Parathyroid adenoma (tissue), 2 donors: ENCODE measurements around the gene SAPCD2.

Experiments used
- H2AFZ ChIP-seq: fragments of 300-600 bp; sonication (generic); one replicate; pipeline ENCODE4 v1.7.0; 2017; ENCODE audit warnings: antibody characterized with exemption, mild to moderate bottlenecking
- H3K27ac ChIP-seq: fragments of 300-600 bp; sonication (generic); one replicate; pipeline ENCODE4 v1.7.0; 2017
- H3K27me3 ChIP-seq: fragments of 300-600 bp; sonication (generic); one replicate; pipeline ENCODE4 v1.7.0; 2017; ENCODE audit warnings: low read length; ENCODE audit not compliant: control insufficient read depth, insufficient read depth
- H3K36me3 ChIP-seq: fragments of 300-600 bp; sonication (generic); one replicate; pipeline ENCODE4 v1.7.0; 2017; ENCODE audit warnings: low read length; ENCODE audit not compliant: control insufficient read depth, insufficient read depth
- H3K4me1 ChIP-seq: fragments of 300-600 bp; sonication (generic); one replicate; pipeline ENCODE4 v1.7.0; 2017; ENCODE audit warnings: control low read depth
- H3K4me2 ChIP-seq: fragments of 300-600 bp; sonication (generic); one replicate; pipeline ENCODE4 v1.7.0; 2017; ENCODE audit warnings: low read length
- H3K4me3 ChIP-seq: fragments of 300-600 bp; sonication (generic); one replicate; pipeline ENCODE4 v1.7.0; 2017; ENCODE audit warnings: low read depth, low read length
- H3K79me2 ChIP-seq: fragments of 300-600 bp; sonication (generic); one replicate; pipeline ENCODE4 v1.7.0; 2017; ENCODE audit warnings: control low read depth
- H3K9ac ChIP-seq: fragments of 300-600 bp; sonication (generic); one replicate; pipeline ENCODE4 v1.7.0; 2017; ENCODE audit warnings: mild to moderate bottlenecking
- H3K9me3 ChIP-seq: fragments of 300-600 bp; sonication (generic); one replicate; pipeline ENCODE4 v1.7.0; 2017; ENCODE audit warnings: low read length; ENCODE audit not compliant: control insufficient read depth
- CTCF ChIP-seq: fragments of 300-600 bp; sonication (generic); IDR thresholded peaks from one replicate; pipeline ENCODE4 v1.7.0; 2017; ENCODE audit warnings: antibody characterized with exemption, mild to moderate bottlenecking
- donor health status: primary hyperparathyroidism.

Gene SAPCD2

GRCh38 chr9:137017071-137017470 is 53.3 kb downstream of the SAPCD2 start:
- H3K36me3 ChIP-seq, result no peaks in the 10 kb centered on the region
- H3K4me2 ChIP-seq, result no peak overlapping the region
- no peak overlapping the region for H3K9ac ChIP-seq
- no peaks in the 10 kb centered on the region for H3K79me2 ChIP-seq
- no peaks in the 10 kb centered on the region for H3K9me3 ChIP-seq
- no peak overlapping the region for H3K4me3 ChIP-seq
- H3K4me1 ChIP-seq, result no peaks in the 10 kb centered on the region
- no peak overlapping the region for H3K27ac ChIP-seq
- H2AFZ ChIP-seq, result no peak overlapping the region
- TF ChIP-seq CTCF, result no peak
- no peaks in the 10 kb centered on the region for H3K27me3 ChIP-seq

GRCh38 chr9:137016436-137016835 is 53.9 kb downstream of the SAPCD2 start:
- Histone ChIP-seq H3K79me2 (no peaks in the 10 kb centered on the region), H3K4me1 (no peaks in the 10 kb centered on the region), H3K27ac (no peak overlapping the region), H3K27me3 (no peaks in the 10 kb centered on the region), H3K4me2 (no peak overlapping the region), H3K4me3 (no peak overlapping the region), H3K9me3 (no peaks in the 10 kb centered on the region), H3K9ac (no peak overlapping the region), H3K36me3 (no peaks in the 10 kb centered on the region), H2AFZ (no peak overlapping the region)
- no peak for TF ChIP-seq CTCF

- H3K4me3 ChIP-seq, result no peak overlapping the region
- no peaks in the 10 kb centered on the region for H3K79me2 ChIP-seq
- H3K4me1 ChIP-seq, result no peaks in the 10 kb centered on the region
- no peak overlapping the region for H3K4me2 ChIP-seq
- no peak overlapping the region for H3K27ac ChIP-seq
- H2AFZ ChIP-seq, result no peak overlapping the region
- H3K9me3 ChIP-seq, result no peaks in the 10 kb centered on the region
- no peak for TF ChIP-seq CTCF
- H3K36me3 ChIP-seq, result no peaks in the 10 kb centered on the region
- H3K27me3 ChIP-seq, result no peaks in the 10 kb centered on the region
- H3K9ac ChIP-seq, result no peak overlapping the region
Observed at GRCh38 chr9:137015976-137016375, 54.4 kb downstream of the SAPCD2 start.

GRCh38 chr9:137015540-137015930 is 54.8 kb downstream of the SAPCD2 start:
- no peak overlapping the region for H3K4me3 ChIP-seq
- H2AFZ ChIP-seq, result no peak overlapping the region
- no peaks in the 10 kb centered on the region for H3K79me2 ChIP-seq
- H3K36me3 ChIP-seq, result no peaks in the 10 kb centered on the region
- H3K27ac ChIP-seq, result no peak overlapping the region
- no peaks in the 10 kb centered on the region for H3K9me3 ChIP-seq
- H3K4me2 ChIP-seq, result no peak overlapping the region
- H3K9ac ChIP-seq, result no peak overlapping the region
- no peaks in the 10 kb centered on the region for H3K27me3 ChIP-seq
- H3K4me1 ChIP-seq, result no peaks in the 10 kb centered on the region
- TF ChIP-seq CTCF, result no peak

- no peak overlapping the region for H3K27ac ChIP-seq
- no peak overlapping the region for H3K4me2 ChIP-seq
- H3K9me3 ChIP-seq, result no peaks in the 10 kb centered on the region
- no peak for TF ChIP-seq CTCF
- H3K9ac ChIP-seq, result no peak overlapping the region
- no peaks in the 10 kb centered on the region for H3K79me2 ChIP-seq
- H2AFZ ChIP-seq, result no peak overlapping the region
- H3K36me3 ChIP-seq, result no peaks in the 10 kb centered on the region
- H3K27me3 ChIP-seq, result no peaks in the 10 kb centered on the region
- no peaks in the 10 kb centered on the region for H3K4me1 ChIP-seq
- H3K4me3 ChIP-seq, result no peak overlapping the region
Observed at GRCh38 chr9:137014776-137015539, 55.4 kb downstream of the SAPCD2 start.
